ENCODE measurements around the gene USP46. TPM values are rescaled to one million over a fixed set of nuclear protein-coding genes. Genes with fewer than 3 reads are reported as not detected.

USP46 gene
- total RNA-seq, 1 experiment from 2014 or later = 16.8 TPM

- Mint-ChIP-seq H3K4me1 (ENCODE audit: insufficient read depth, unreplicated experiment) (peaks cover 22% of the 10 kb centered on the region), H3K27me3 (ENCODE audit: insufficient read depth, unreplicated experiment) (no peaks in the 10 kb centered on the region), H3K9me3 (ENCODE audit: unreplicated experiment) (no peaks in the 10 kb centered on the region), H3K4me3 (ENCODE audit: unreplicated experiment) (no peak overlapping the region), H3K36me3 (ENCODE audit: insufficient read depth, unreplicated experiment) (no peaks in the 10 kb centered on the region), H3K27ac (ENCODE audit: low read depth, unreplicated experiment) (no peak overlapping the region)
- POLR2A ChIA-PET = no interaction called here
- no peak for TF ChIP-seq CTCF (IDR thresholded peaks at IDR 0.05; ENCODE audit: unreplicated experiment)
- intact Hi-C loops (cut with micrococcal nuclease) = no loop called here
- CTCF ChIA-PET = interaction anchor here (0.6 kb wide), 1 partner anchor 13 kb away, joined by 3 read pairs; no protein-coding TSS in a partner anchor
- no TSS peak for BruUV-seq (replicated peaks)
- DNase-seq (ENCODE audit: unreplicated experiment) = no peak
Observed at GRCh38 chr4:52635560-52635959, 23.5 kb downstream of the USP46 start.

GRCh38 chr4:52635130-52635529, 24.0 kb downstream of the USP46 start:
- no peak for TF ChIP-seq CTCF (IDR thresholded peaks at IDR 0.05; ENCODE audit: unreplicated experiment)

GRCh38 chr4:52633846-52634245, 25.3 kb downstream of the USP46 start:
- ChIA-PET CTCF (interaction anchor here (0.6 to 0.7 kb wide), 2 partner anchors 26 to 209 kb away, joined by 3 to 4 read pairs; no protein-coding TSS in a partner anchor), POLR2A (no interaction called here)
- DNase-seq (ENCODE audit: unreplicated experiment) = no peak
- Mint-ChIP-seq H3K27ac (ENCODE audit: low read depth, unreplicated experiment) (no peak overlapping the region), H3K27me3 (ENCODE audit: insufficient read depth, unreplicated experiment) (no peaks in the 10 kb centered on the region), H3K9me3 (ENCODE audit: unreplicated experiment) (no peaks in the 10 kb centered on the region), H3K4me1 (ENCODE audit: insufficient read depth, unreplicated experiment) (peaks cover 22% of the 10 kb centered on the region), H3K4me3 (ENCODE audit: unreplicated experiment) (no peak overlapping the region), H3K36me3 (ENCODE audit: insufficient read depth, unreplicated experiment) (no peaks in the 10 kb centered on the region)
- BruUV-seq (replicated peaks) = no TSS peak
- no peak for TF ChIP-seq CTCF (IDR thresholded peaks at IDR 0.05; ENCODE audit: unreplicated experiment)
- intact Hi-C loops (cut with micrococcal nuclease) = no loop called here

More at GRCh38 chr4:52635130-52635529, 24.0 kb downstream of the USP46 start:
- no peak overlapping the region for H3K4me3 Mint-ChIP-seq (ENCODE audit: unreplicated experiment)
- H3K9me3 Mint-ChIP-seq (ENCODE audit: unreplicated experiment) = no peaks in the 10 kb centered on the region
- intact Hi-C loops (cut with micrococcal nuclease) = no loop called here
- H3K36me3 Mint-ChIP-seq (ENCODE audit: insufficient read depth, unreplicated experiment) = no peaks in the 10 kb centered on the region
- no TSS peak for BruUV-seq (replicated peaks)
- H3K27ac Mint-ChIP-seq (ENCODE audit: low read depth, unreplicated experiment) = no peak overlapping the region
- ChIA-PET POLR2A (no interaction called here), CTCF (no interaction called here)
- H3K27me3 Mint-ChIP-seq (ENCODE audit: insufficient read depth, unreplicated experiment) = no peaks in the 10 kb centered on the region
- H3K4me1 Mint-ChIP-seq (ENCODE audit: insufficient read depth, unreplicated experiment) = peaks cover 22% of the 10 kb centered on the region
- no peak for DNase-seq (ENCODE audit: unreplicated experiment)

- Mint-ChIP-seq H3K27me3 (ENCODE audit: insufficient read depth, unreplicated experiment) (no peaks in the 10 kb centered on the region), H3K27ac (ENCODE audit: low read depth, unreplicated experiment) (no peak overlapping the region), H3K4me1 (ENCODE audit: insufficient read depth, unreplicated experiment) (no peaks in the 10 kb centered on the region), H3K9me3 (ENCODE audit: unreplicated experiment) (no peaks in the 10 kb centered on the region), H3K36me3 (ENCODE audit: insufficient read depth, unreplicated experiment) (peaks cover 15% of the 10 kb centered on the region), H3K4me3 (ENCODE audit: unreplicated experiment) (no peak overlapping the region)
- ChIA-PET CTCF (interaction anchor here (1.0 to 1.3 kb wide), 2 partner anchors 83 to 394 kb away, joined by 3 read pairs; no protein-coding TSS in a partner anchor), POLR2A (no interaction called here)
- TF ChIP-seq CTCF (IDR thresholded peaks at IDR 0.05; ENCODE audit: unreplicated experiment) = no peak
- no TSS peak for BruUV-seq (replicated peaks)
- DNase-seq (ENCODE audit: unreplicated experiment) = no peak
- intact Hi-C loops (cut with micrococcal nuclease) = no loop called here
Observed at GRCh38 chr4:52628974-52629373, 30.1 kb downstream of the USP46 start.

Data from MCF 10A (cell line).